ENCODE data around the gene KLK3.

DNA sequence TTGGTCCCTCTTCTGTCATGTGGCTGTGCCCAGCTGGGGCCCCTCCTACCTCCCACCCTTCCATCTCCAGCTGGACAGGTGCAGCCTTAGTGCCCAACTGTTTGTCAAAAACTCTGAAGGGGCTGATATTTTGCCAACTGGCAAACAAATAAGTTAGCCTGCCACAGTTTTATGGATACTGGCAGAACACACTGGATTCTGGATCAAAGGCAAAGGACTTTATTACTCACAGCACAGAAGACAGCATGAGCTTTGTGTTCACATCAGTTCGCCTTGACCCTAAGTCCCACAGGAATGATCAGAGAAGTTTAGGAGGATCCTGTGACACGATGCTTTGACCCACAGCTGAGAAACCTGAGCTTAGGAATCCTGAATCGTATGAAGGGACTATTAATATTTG, 34.9 kb downstream of the KLK3 start:
- TF ChIP-seq CTCF (IDR thresholded peaks at IDR 0.05), result no peak
- TF ChIP-seq REST (IDR thresholded peaks at IDR 0.05; ENCODE audit: insufficient read depth in 1 of 2, low read depth in 2 of 2, low read length in 1 of 2), result no peak
